H9 (cell line): Measurements from ENCODE around the gene BYSL. TPM values are rescaled to one million over a fixed set of nuclear protein-coding genes. Genes with fewer than 3 reads are reported as not detected.

Experiments used
- DNase-seq: peaks from one replicate; pipeline ENCODE4 v3.0.0-alpha.2; 2017
- H2AFZ ChIP-seq: one replicate; pipeline ENCODE4 v1.6.1; 2013; ENCODE audit warnings: mild to moderate bottlenecking, low read length, control low read depth, moderate library complexity
- H2AK5ac ChIP-seq: 2 replicates; pipeline ENCODE4 v1.6.1; 2013; ENCODE audit warnings: low read length, control low read depth, mixed read lengths; ENCODE audit not compliant: insufficient read length
- H2BK120ac ChIP-seq: one replicate; pipeline ENCODE4 v1.6.1; 2013; ENCODE audit warnings: low read depth, mild to moderate bottlenecking, low read length, control low read depth, inconsistent platforms; ENCODE audit not compliant: poor library complexity, severe bottlenecking
- H2BK12ac ChIP-seq: 2 replicates; pipeline ENCODE4 v1.6.1; 2013; ENCODE audit warnings: low read length, control low read depth, mixed read lengths, low read depth; ENCODE audit not compliant: insufficient read length
- H2BK15ac ChIP-seq: 2 replicates; pipeline ENCODE4 v1.6.1; 2013; ENCODE audit warnings: low read depth, low read length, control low read depth
- H2BK20ac ChIP-seq: one replicate; pipeline ENCODE4 v1.6.1; 2013; ENCODE audit warnings: low read depth, mild to moderate bottlenecking, low read length, control low read depth, inconsistent platforms; ENCODE audit not compliant: poor library complexity, severe bottlenecking
- H2BK5ac ChIP-seq: 2 replicates; pipeline ENCODE4 v1.6.1; 2013; ENCODE audit warnings: low read length, control low read depth, mixed read lengths; ENCODE audit not compliant: insufficient read length
- H3K14ac ChIP-seq: 2 replicates; pipeline ENCODE4 v1.6.1; 2013; ENCODE audit warnings: low read length, control low read depth; ENCODE audit not compliant: insufficient read depth
- H3K18ac ChIP-seq: 2 replicates; pipeline ENCODE4 v1.6.1; 2013; ENCODE audit warnings: low read depth, mild to moderate bottlenecking, mixed read lengths, low read length, control low read depth; ENCODE audit not compliant: insufficient read length
- H3K23ac ChIP-seq: 2 replicates; pipeline ENCODE4 v1.6.1; 2013; ENCODE audit warnings: low read length, control low read depth, mixed read lengths, low read depth; ENCODE audit not compliant: insufficient read length
- H3K23me2 ChIP-seq: 2 replicates; pipeline ENCODE4 v1.6.1; 2013; ENCODE audit warnings: low read depth, mild to moderate bottlenecking, mixed read lengths, low read length, control low read depth; ENCODE audit not compliant: insufficient read length, poor library complexity, severe bottlenecking
- H3K27ac ChIP-seq: 2 replicates; pipeline ENCODE4 v1.5.1; 2013; ENCODE audit warnings: low read length, control low read depth, mixed read lengths, low read depth; ENCODE audit not compliant: insufficient read length
- H3K27me3 ChIP-seq: 2 replicates; pipeline ENCODE4 v1.6.1; 2013; ENCODE audit warnings: low read length, control low read depth, inconsistent platforms; ENCODE audit not compliant: insufficient read depth
- H3K4ac ChIP-seq: 2 replicates; pipeline ENCODE4 v1.6.1; 2013; ENCODE audit warnings: low read depth, mild to moderate bottlenecking, control low read depth, inconsistent platforms, low read length, moderate library complexity
- H3K4me1 ChIP-seq: 2 replicates; pipeline ENCODE4 v1.6.1; 2013; ENCODE audit warnings: low read length, control low read depth, inconsistent platforms; ENCODE audit not compliant: insufficient read depth
- H3K4me2 ChIP-seq: 2 replicates; pipeline ENCODE4 v1.6.1; 2013; ENCODE audit warnings: low read length, control low read depth, mixed read lengths; ENCODE audit not compliant: insufficient read length, insufficient read depth
- H3K56ac ChIP-seq: 2 replicates; pipeline ENCODE4 v1.6.1; 2013; ENCODE audit warnings: low read depth, mild to moderate bottlenecking, mixed read lengths, low read length, control low read depth; ENCODE audit not compliant: insufficient read length
- H3K79me1 ChIP-seq: 2 replicates; pipeline ENCODE4 v1.6.1; 2013; ENCODE audit warnings: low read depth, mild to moderate bottlenecking, moderate library complexity, low read length, control low read depth, inconsistent platforms; ENCODE audit not compliant: insufficient read depth, poor library complexity, severe bottlenecking
- H3K79me2 ChIP-seq: 2 replicates; pipeline ENCODE4 v1.6.1; 2013; ENCODE audit warnings: low read length, control low read depth, inconsistent platforms; ENCODE audit not compliant: insufficient read depth
- H3K9ac ChIP-seq: 2 replicates; pipeline ENCODE4 v1.6.1; 2013; ENCODE audit warnings: low read length, control low read depth, mixed read lengths; ENCODE audit not compliant: insufficient read length; ENCODE audit errors: extremely low read depth
- H3K9me3 ChIP-seq: one replicate; pipeline ENCODE4 v1.6.1; 2013; ENCODE audit warnings: low read depth, low read length, inconsistent platforms; ENCODE audit not compliant: control insufficient read depth
- H3T11ph ChIP-seq: one replicate; pipeline ENCODE4 v1.6.1; 2013; ENCODE audit warnings: mild to moderate bottlenecking, low read length, control low read depth, inconsistent platforms
- H4K20me1 ChIP-seq: one replicate; pipeline ENCODE4 v1.6.1; 2013; ENCODE audit not compliant: control insufficient read depth, insufficient read length, insufficient read depth
- H4K5ac ChIP-seq: 2 replicates; pipeline ENCODE4 v1.6.1; 2013; ENCODE audit warnings: low read depth, mild to moderate bottlenecking, mixed read lengths, low read length, control low read depth; ENCODE audit not compliant: insufficient read length
- H4K8ac ChIP-seq: replicated peaks from 2 replicates; pipeline ENCODE4 v1.6.1; 2013; ENCODE audit warnings: low read length, control low read depth, mixed read lengths, low read depth; ENCODE audit not compliant: insufficient read length
- H4K91ac ChIP-seq: 2 replicates; pipeline ENCODE4 v1.6.1; 2013; ENCODE audit warnings: low read depth, mild to moderate bottlenecking, moderate library complexity, mixed read lengths, low read length, control low read depth; ENCODE audit not compliant: insufficient read length
- H3K27ac Mint-ChIP-seq, 3 experiments: 2 replicates in 2 of 3; 3 replicates in 1 of 3; pipeline ENCODE4 v1.8.0; 2020 to 2021; ENCODE audit warnings: mixed read lengths in 3 of 3, mild to moderate bottlenecking in 1 of 3, moderate library complexity in 1 of 3
- H3K27me3 Mint-ChIP-seq: 2 replicates; pipeline ENCODE4 v1.8.0; 2021; ENCODE audit warnings: low read depth, mild to moderate bottlenecking, moderate library complexity, mixed read lengths
- H3K36me3 Mint-ChIP-seq, 3 experiments: 2 replicates in 2 of 3; 3 replicates in 1 of 3; pipeline ENCODE4 v1.8.0; 2020 to 2021; ENCODE audit warnings: low read depth in 3 of 3, mixed read lengths in 3 of 3; ENCODE audit not compliant: insufficient read depth in 1 of 3
- H3K4me1 Mint-ChIP-seq, 2 experiments: 2 replicates each; pipeline ENCODE4 v1.8.0; 2020; ENCODE audit warnings: mixed read lengths in 2 of 2
- H3K4me3 Mint-ChIP-seq, 2 experiments: 2 replicates in 1 of 2; 3 replicates in 1 of 2; pipeline ENCODE4 v1.8.0; 2020 to 2021; ENCODE audit warnings: mild to moderate bottlenecking in 2 of 2, mixed read lengths in 2 of 2, moderate library complexity in 1 of 2
- H3K9me3 Mint-ChIP-seq, 2 experiments: 2 replicates in 1 of 2; 3 replicates in 1 of 2; pipeline ENCODE4 v1.8.0; 2020; ENCODE audit warnings: mild to moderate bottlenecking in 2 of 2, mixed read lengths in 2 of 2, moderate library complexity in 1 of 2
- WGBS: extraction: QIAGEN DNeasy Blood & Tissue Kit; methylation state at CpG from one replicate; pipeline ENCODE4 v1.1.7; 2013; ENCODE audit warnings: missing lambda C conversion rate, low lambda C conversion rate, mixed read lengths; ENCODE audit not compliant: insufficient read length; ENCODE audit errors: extremely low coverage; 5-methylcytosine and 5-hydroxymethylcytosine counted together
- total RNA-seq: library from RNA; stranded (reverse); gene quantifications from 2 replicates; pipeline ENCODE4 v1.2.1, GENCODE V29; 2021
- TF ChIP-seq, protein P1 (sequence below): fragments of 200-600 bp; sonication (generic); conservative IDR thresholded peaks from 3 replicates; pipeline ENCODE4 v1.8.0; 2021; ENCODE audit warnings: antibody characterized with exemption, mild to moderate bottlenecking

BYSL gene
- total RNA-seq, 1 experiment from 2014 or later, result 71.1 TPM

DNA sequence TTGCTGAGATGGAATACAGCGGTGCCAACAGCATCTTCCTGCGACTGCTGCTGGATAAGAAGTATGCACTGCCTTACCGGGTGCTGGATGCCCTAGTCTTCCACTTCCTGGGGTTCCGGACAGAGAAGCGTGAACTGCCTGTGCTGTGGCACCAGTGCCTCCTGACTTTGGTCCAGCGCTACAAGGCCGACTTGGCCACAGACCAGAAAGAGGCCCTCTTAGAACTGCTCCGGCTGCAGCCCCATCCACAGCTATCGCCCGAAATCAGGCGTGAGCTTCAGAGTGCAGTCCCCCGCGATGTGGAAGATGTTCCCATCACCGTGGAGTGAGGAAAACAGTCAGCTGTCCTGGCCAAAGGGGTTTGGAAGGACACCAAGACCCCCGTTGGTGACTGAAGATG, 11.1 kb downstream of the BYSL start:
- H2AFZ ChIP-seq, result no peak overlapping the region
- peaks cover 7 to 8% of the 10 kb centered on the region in 2 experiments for H3K4me1 Mint-ChIP-seq
- H3T11ph ChIP-seq, result no peak overlapping the region
- H2BK5ac ChIP-seq, result no peak overlapping the region
- H3K4me2 ChIP-seq, result no peak overlapping the region
- H3K79me1 ChIP-seq, result peaks cover 8% of the 10 kb centered on the region
- H3K4ac ChIP-seq, result no peak overlapping the region
- H3K4me3 Mint-ChIP-seq, result no peak overlapping the region; a peak in 1 of 5 replicates
- no peak overlapping the region for H2BK12ac ChIP-seq
- H3K14ac ChIP-seq, result no peak overlapping the region
- no peak overlapping the region for H3K27ac ChIP-seq
- H4K8ac ChIP-seq, result no peak overlapping the region
- H3K27me3 ChIP-seq, result no peaks in the 10 kb centered on the region
- H4K5ac ChIP-seq, result no peak overlapping the region
- H4K20me1 ChIP-seq, result peaks cover 3% of the 10 kb centered on the region
- no peaks in the 10 kb centered on the region for H3K4me1 ChIP-seq
- H2BK15ac ChIP-seq, result no peak overlapping the region
- H3K9me3 ChIP-seq, result no peaks in the 10 kb centered on the region
- no peaks in the 10 kb centered on the region for H3K9me3 Mint-ChIP-seq
- no peak overlapping the region for H4K91ac ChIP-seq
- WGBS, result no CpG with 5 or more reads among the region's 15 CpGs
- H2AK5ac ChIP-seq, result no peak overlapping the region
- no peak overlapping the region for H3K23ac ChIP-seq
- no peak overlapping the region for H3K18ac ChIP-seq
- H3K79me2 ChIP-seq, result no peaks in the 10 kb centered on the region
- H2BK20ac ChIP-seq, result no peak overlapping the region
- H3K9ac ChIP-seq, result no peak overlapping the region
- no peak overlapping the region for H3K56ac ChIP-seq
- H3K36me3 Mint-ChIP-seq, result peaks cover 44 to 89% (median 71%) of the 10 kb centered on the region in 3 experiments
- no peak for DNase-seq
- TF ChIP-seq, protein P1, sequence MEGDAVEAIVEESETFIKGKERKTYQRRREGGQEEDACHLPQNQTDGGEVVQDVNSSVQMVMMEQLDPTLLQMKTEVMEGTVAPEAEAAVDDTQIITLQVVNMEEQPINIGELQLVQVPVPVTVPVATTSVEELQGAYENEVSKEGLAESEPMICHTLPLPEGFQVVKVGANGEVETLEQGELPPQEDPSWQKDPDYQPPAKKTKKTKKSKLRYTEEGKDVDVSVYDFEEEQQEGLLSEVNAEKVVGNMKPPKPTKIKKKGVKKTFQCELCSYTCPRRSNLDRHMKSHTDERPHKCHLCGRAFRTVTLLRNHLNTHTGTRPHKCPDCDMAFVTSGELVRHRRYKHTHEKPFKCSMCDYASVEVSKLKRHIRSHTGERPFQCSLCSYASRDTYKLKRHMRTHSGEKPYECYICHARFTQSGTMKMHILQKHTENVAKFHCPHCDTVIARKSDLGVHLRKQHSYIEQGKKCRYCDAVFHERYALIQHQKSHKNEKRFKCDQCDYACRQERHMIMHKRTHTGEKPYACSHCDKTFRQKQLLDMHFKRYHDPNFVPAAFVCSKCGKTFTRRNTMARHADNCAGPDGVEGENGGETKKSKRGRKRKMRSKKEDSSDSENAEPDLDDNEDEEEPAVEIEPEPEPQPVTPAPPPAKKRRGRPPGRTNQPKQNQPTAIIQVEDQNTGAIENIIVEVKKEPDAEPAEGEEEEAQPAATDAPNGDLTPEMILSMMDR, result no peak
- H3K27ac Mint-ChIP-seq, result no peak overlapping the region
- no peak overlapping the region for H2BK120ac ChIP-seq
- no peaks in the 10 kb centered on the region for H3K23me2 ChIP-seq
- H3K27me3 Mint-ChIP-seq, result no peaks in the 10 kb centered on the region; the same call in 1 of the 2 replicates
